H1 (cell line): Measurements from ENCODE around the gene ARHGEF40. TPM values are rescaled to one million over a fixed set of nuclear protein-coding genes. Genes with fewer than 3 reads are reported as not detected.

Source experiments
- CTCF ChIA-PET: fragments of 300-600 bp; sonication (Branson Sonifier 250); formaldehyde crosslinking; loops from one replicate; lab custom pipeline; 2021; ENCODE audit not compliant: partially characterized antibody; lab: Charles Lee
- POLR2A ChIA-PET: fragments of 300-600 bp; sonication (Branson Sonifier 250); formaldehyde crosslinking; loops from one replicate; lab custom pipeline; 2021; ENCODE audit warnings: inconsistent platforms; ENCODE audit not compliant: partially characterized antibody; lab: Charles Lee
- DNase-seq, 2 experiments: peaks; one replicate each; pipeline versions ENCODE4 v3.0.0 to v3.0.0-alpha.2; 2010 to 2022; ENCODE audit warnings: low spot score in 2 of 2, low read depth in 1 of 2, mixed read lengths in 1 of 2
- FAIRE-seq: peaks from 2 replicates; lab custom pipeline; 2011; peaks lifted over from hg19 to GRCh38; lab: Jason Lieb, UNC
- H2AFZ ChIP-seq: 2 replicates; pipeline ENCODE4 v1.8.1; 2012; ENCODE audit warnings: low read length, inconsistent platforms
- H2AK5ac ChIP-seq: 2 replicates; pipeline ENCODE4 v1.6.1; 2013; ENCODE audit warnings: low read depth, low read length
- H2BK120ac ChIP-seq: replicated peaks from 2 replicates; pipeline ENCODE3; 2013; ENCODE audit warnings: low read depth, low read length, inconsistent platforms
- H2BK12ac ChIP-seq: 2 replicates; pipeline ENCODE4 v1.6.1; 2013; ENCODE audit warnings: low read depth, low read length
- H2BK15ac ChIP-seq: 2 replicates; pipeline ENCODE4 v1.6.1; 2013; ENCODE audit warnings: low read length
- H2BK20ac ChIP-seq: 2 replicates; pipeline ENCODE4 v1.6.1; 2013; ENCODE audit warnings: low read length
- H2BK5ac ChIP-seq: 2 replicates; pipeline ENCODE4 v1.6.1; 2013; ENCODE audit warnings: low read depth, low read length
- H3K14ac ChIP-seq: 2 replicates; pipeline ENCODE4 v1.6.1; 2013; ENCODE audit warnings: inconsistent platforms; ENCODE audit not compliant: insufficient read length
- H3K18ac ChIP-seq: 2 replicates; pipeline ENCODE4 v1.6.1; 2013; ENCODE audit warnings: low read length; ENCODE audit errors: extremely low read depth
- H3K23ac ChIP-seq: 2 replicates; pipeline ENCODE4 v1.6.1; 2013; ENCODE audit warnings: inconsistent platforms; ENCODE audit not compliant: insufficient read length
- H3K23me2 ChIP-seq: 2 replicates; pipeline ENCODE4 v1.6.1; 2013; ENCODE audit warnings: low read depth, low read length
- H3K27ac ChIP-seq: 2 replicates; pipeline ENCODE4 v1.6.1; 2011; ENCODE audit warnings: low read depth, low read length, inconsistent platforms
- H3K27me3 ChIP-seq, 4 experiments: replicated peaks in 1 of 4; 1 replicate in 1 of 4; 2 replicates in 3 of 4; pipeline versions ENCODE4 v1.6.1 to v1.8.1; 2011 to 2013; ENCODE audit warnings: low read length in 3 of 4, mild to moderate bottlenecking in 3 of 4, inconsistent platforms in 2 of 4, mixed read lengths in 2 of 4, moderate library complexity in 1 of 4; ENCODE audit not compliant: control insufficient read depth in 3 of 4, insufficient read depth in 3 of 4; ENCODE audit errors: extremely low read depth in 1 of 4
- H3K36me3 ChIP-seq, 4 experiments: 2 replicates each; pipeline versions ENCODE4 v1.6.1 to v1.8.1; 2011 to 2013; ENCODE audit warnings: mild to moderate bottlenecking in 4 of 4, low read length in 3 of 4, moderate library complexity in 2 of 4, control low read depth in 1 of 4, inconsistent platforms in 1 of 4; ENCODE audit not compliant: insufficient read depth in 4 of 4, control insufficient read depth in 2 of 4
- H3K4ac ChIP-seq: replicated peaks from 2 replicates; pipeline ENCODE3; 2013; ENCODE audit warnings: low read length, low read depth, mixed read lengths, inconsistent platforms; ENCODE audit not compliant: insufficient read length
- H3K4me1 ChIP-seq, 4 experiments: replicated peaks in 1 of 4; 1 replicate in 1 of 4; 2 replicates in 3 of 4; pipeline versions ENCODE4 v1.6.1 to v1.8.1; 2011 to 2013; ENCODE audit warnings: low read length in 3 of 4, inconsistent platforms in 2 of 4, mixed read lengths in 1 of 4; ENCODE audit not compliant: insufficient read depth in 4 of 4, control insufficient read depth in 3 of 4
- H3K4me2 ChIP-seq, 2 experiments: 2 replicates each; pipeline versions ENCODE4 v1.6.1 to v1.8.1; 2011 to 2013; ENCODE audit warnings: low read depth in 2 of 2, low read length in 2 of 2, control low read depth in 1 of 2, inconsistent platforms in 1 of 2, mild to moderate bottlenecking in 1 of 2; ENCODE audit not compliant: insufficient read depth in 1 of 2
- H3K4me3 ChIP-seq, 4 experiments: fragments of 200-600, 300-600 bp in 1 of 4; sonication (generic), shearing (Covaris generic), sonication (Bioruptor Twin) in 1 of 4; 2 replicates each; pipeline versions ENCODE4 v1.5.1 to v1.8.1; 2011 to 2016; ENCODE audit warnings: low read length in 4 of 4, low read depth in 3 of 4, control low read depth in 2 of 4, inconsistent platforms in 2 of 4, mild to moderate bottlenecking in 2 of 4, mixed read lengths in 1 of 4, moderate library complexity in 1 of 4; ENCODE audit not compliant: insufficient read depth in 2 of 4; ENCODE audit errors: extremely low read depth in 1 of 4
- H3K56ac ChIP-seq: replicated peaks from 2 replicates; pipeline ENCODE3; 2013; ENCODE audit warnings: low read depth, mild to moderate bottlenecking, mixed read lengths, low read length, inconsistent platforms; ENCODE audit not compliant: insufficient read length
- H3K79me1 ChIP-seq: 2 replicates; pipeline ENCODE4 v1.6.1; 2013; ENCODE audit warnings: low read depth, low read length, control low read depth
- H3K79me2 ChIP-seq, 2 experiments: 2 replicates each; pipeline versions ENCODE4 v1.6.1 to v1.8.1; 2012 to 2013; ENCODE audit warnings: low read length in 2 of 2, mild to moderate bottlenecking in 2 of 2, inconsistent platforms in 1 of 2; ENCODE audit not compliant: insufficient read depth in 2 of 2, control insufficient read depth in 1 of 2
- H3K9ac ChIP-seq, 4 experiments: replicated peaks in 1 of 4; 1 replicate in 1 of 4; 2 replicates in 3 of 4; pipeline versions ENCODE4 v1.6.1 to v1.8.1; 2011 to 2013; ENCODE audit warnings: low read depth in 3 of 4, low read length in 3 of 4, control low read depth in 2 of 4, mild to moderate bottlenecking in 2 of 4, moderate library complexity in 2 of 4, inconsistent platforms in 1 of 4; ENCODE audit errors: extremely low read depth in 1 of 4
- H3K9me3 ChIP-seq, 2 experiments: 2 replicates each; pipeline versions ENCODE4 v1.6.1 to v1.8.1; 2012 to 2013; ENCODE audit warnings: mild to moderate bottlenecking in 2 of 2, moderate library complexity in 2 of 2, control low read depth in 1 of 2, inconsistent platforms in 1 of 2, low read depth in 1 of 2, low read length in 1 of 2, mixed read lengths in 1 of 2; ENCODE audit not compliant: insufficient read depth in 2 of 2
- H4K20me1 ChIP-seq, 2 experiments: replicated peaks in 1 of 2; 2 replicates each; pipeline versions ENCODE3 to v1.8.1; 2011 to 2013; ENCODE audit warnings: inconsistent platforms in 2 of 2, low read length in 2 of 2, mild to moderate bottlenecking in 1 of 2; ENCODE audit not compliant: insufficient read depth in 2 of 2, control insufficient read depth in 1 of 2
- H4K5ac ChIP-seq: 2 replicates; pipeline ENCODE4 v1.6.1; 2013; ENCODE audit warnings: low read length, low read depth, mixed read lengths, inconsistent platforms; ENCODE audit not compliant: insufficient read length
- H4K8ac ChIP-seq: 2 replicates; pipeline ENCODE4 v1.8.0; 2013; ENCODE audit warnings: mild to moderate bottlenecking, moderate library complexity, low read length, inconsistent platforms; ENCODE audit not compliant: insufficient read depth; ENCODE audit errors: extremely low read depth
- H4K91ac ChIP-seq: replicated peaks from 2 replicates; pipeline ENCODE3; 2013; ENCODE audit warnings: low read length, mixed read lengths, inconsistent platforms; ENCODE audit not compliant: insufficient read length
- ASH2L ChIP-seq: fragments of 200-600, 300-600 bp; sonication (generic); IDR thresholded peaks from one replicate; pipeline ENCODE4 v1.7.1; 2017; ENCODE audit warnings: low read length
- CEBPB ChIP-seq: IDR thresholded peaks from 2 replicates; pipeline ENCODE4 v1.6.1; 2012; ENCODE audit warnings: low read depth, low read length
- CHD2 ChIP-seq: IDR thresholded peaks from 2 replicates; pipeline ENCODE4 v1.6.1; 2012; ENCODE audit warnings: low read length, improper control_type of control experiment
- CTCF ChIP-seq, 3 experiments: IDR thresholded peaks; 1 replicate in 2 of 3; 2 replicates in 1 of 3; pipeline versions ENCODE4 v1.5.1 to v1.6.1; 2011; ENCODE audit warnings: low read length in 3 of 3, mild to moderate bottlenecking in 3 of 3, inconsistent platforms in 2 of 3, low read depth in 1 of 3, moderate library complexity in 1 of 3; ENCODE audit not compliant: insufficient read depth in 1 of 3; ENCODE audit errors: control extremely low read depth in 1 of 3
- HDAC6 ChIP-seq: IDR thresholded peaks from one replicate; pipeline ENCODE4 v1.7.1; 2012; ENCODE audit warnings: low read depth, mild to moderate bottlenecking, inconsistent platforms, low read length, moderate library complexity
- SIRT6 ChIP-seq: IDR thresholded peaks from one replicate; pipeline ENCODE4 v1.7.1; 2012; ENCODE audit warnings: low read length, inconsistent platforms
- WGBS, 2 experiments: shearing (Covaris generic) in 1 of 2; methylation state at CpG; one replicate each; pipeline versions ENCODE4 v1.1.6 to v1.1.7; 2013 to 2015; ENCODE audit warnings: low lambda C conversion rate in 2 of 2, mixed read lengths in 2 of 2, inconsistent platforms in 1 of 2, low coverage in 1 of 2, missing lambda C conversion rate in 1 of 2; ENCODE audit not compliant: insufficient replicate concordance in 2 of 2, insufficient coverage in 1 of 2, insufficient read length in 1 of 2; ENCODE audit errors: extremely low coverage in 1 of 2, missing lambda C conversion rate in 1 of 2; 5-methylcytosine and 5-hydroxymethylcytosine counted together
- polyA plus RNA-seq, 7 experiments: library from polyadenylated mRNA; depleted of rRNA in 3 of 7; stranded (reverse) in 5 of 7; unstranded in 2 of 7; fragments of >200 nt in 5 of 7; fragments of 200-250 nt in 2 of 7; gene quantifications; 1 replicate in 5 of 7; 2 replicates in 1 of 7; 4 replicates in 1 of 7; pipeline versions ENCODE4 v1.2.1 to v1.2.3, GENCODE V29; 2011 to 2013; ENCODE audit warnings: missing spikeins in 2 of 7, mixed read lengths in 2 of 7
- total RNA-seq: library from RNA; stranded (reverse); fragmentation: NEBNext Ultra II Directional; extraction: Animal tissue kit (Norgen Biotek cat#: 25700); gene quantifications from 2 replicates; pipeline ENCODE4 v1.2.1, GENCODE V29; 2021

ARHGEF40 gene
- total and polyA plus RNA-seq, 2 of the 8 experiments (the other 6 are each of a cell fraction or from before 2014, with no cell fraction given) = 53.1 to 101 TPM

GRCh38 chr14:21043974-21044618, 26.0 kb upstream of the ARHGEF40 start:
- H3K23me2 ChIP-seq = 0 out of 2 replicates have a peak, but pooled peaks cover under 1% of the 10 kb centered on the region
- no peaks in the 10 kb centered on the region for H3K9me3 ChIP-seq
- no peaks in the 10 kb centered on the region for H3K36me3 ChIP-seq
- peaks cover 6 to 8% (median 7%) of the 10 kb centered on the region in 4 experiments; a peak in 6 of 7 replicates for H3K4me1 ChIP-seq
- no peak overlapping the region for H4K8ac ChIP-seq
- no peak overlapping the region for H2BK5ac ChIP-seq
- no peaks in the 10 kb centered on the region for H3K79me2 ChIP-seq
- H2BK20ac ChIP-seq = no peak overlapping the region
- H3K56ac ChIP-seq = no peak overlapping the region
- H3K4ac ChIP-seq = no peak overlapping the region
- no peak overlapping the region for H3K23ac ChIP-seq
- no peak overlapping the region for H2AK5ac ChIP-seq
- H3K4me2 ChIP-seq = no peak overlapping the region
- no peak overlapping the region for H3K9ac ChIP-seq
- H4K20me1 ChIP-seq = no peaks in the 10 kb centered on the region
- H3K14ac ChIP-seq = no peak overlapping the region
- no peak overlapping the region for H4K91ac ChIP-seq
- no peak overlapping the region for H3K27ac ChIP-seq
- no peak overlapping the region for H2BK12ac ChIP-seq
- CTCF ChIA-PET = interaction anchor here (0.7 to 7.2 kb wide), 13 partner anchors 8 to 73 kb away, joined by 3 to 371 read pairs (median 4); partner anchors contain the start of gene NDRG2
- H3K27me3 ChIP-seq = peaks cover 0 to 3% (median 0%) of the 10 kb centered on the region in 4 experiments; a peak in 1 of 7 replicates
- no peak for TF ChIP-seq HDAC6
- TF ChIP-seq CTCF (IDR thresholded peaks at IDR 0.05; ENCODE audit: control extremely low read depth in 1 of 3, insufficient read depth in 1 of 3, low read depth in 1 of 3, low read length in 3 of 3) = no peak
- TF ChIP-seq SIRT6 = no peak
- TF ChIP-seq CEBPB = peak; percentile 55
- TF ChIP-seq ASH2L = no peak
- TF ChIP-seq CHD2 = no peak
- no peak overlapping the region for H2BK120ac ChIP-seq
- DNase-seq (no peak), FAIRE-seq (no peak)
- POLR2A ChIA-PET = interaction anchor here (0.8 to 1.6 kb wide), 3 partner anchors 9 to 29 kb away, joined by 3 to 4 read pairs (median 3); no protein-coding TSS in a partner anchor
- H4K5ac ChIP-seq = no peak overlapping the region
- H3K79me1 ChIP-seq = no peaks in the 10 kb centered on the region
- no peak overlapping the region for H2AFZ ChIP-seq
- H2BK15ac ChIP-seq = no peak overlapping the region
- no peak overlapping the region for H3K4me3 ChIP-seq
- 92% methylated on average over 6 of the region's 6 CpGs; no CpG with 5 or more reads in 1 of the 2 experiments for WGBS, 2 experiments
- H3K18ac ChIP-seq = no peak overlapping the region
